Stimulated activated CD8-positive, alpha-beta memory T cell treated with anti-CD3 and anti-CD28 coated beads, Interleukin-12 subunit alpha, Interleukin-12 subunit beta, amount 100 ng/mL, for 24 hours (primary cell): ENCODE data around the gene KLB.

Experiments
- DNase-seq: peaks from one replicate; pipeline ENCODE4 v3.0.0-alpha.2; 2020; ENCODE audit errors: extremely low read depth

KLB gene

GRCh38 chr4:39464886-39465501 is 58.3 kb downstream of the KLB start:
- DNase-seq: no peak

DNA sequence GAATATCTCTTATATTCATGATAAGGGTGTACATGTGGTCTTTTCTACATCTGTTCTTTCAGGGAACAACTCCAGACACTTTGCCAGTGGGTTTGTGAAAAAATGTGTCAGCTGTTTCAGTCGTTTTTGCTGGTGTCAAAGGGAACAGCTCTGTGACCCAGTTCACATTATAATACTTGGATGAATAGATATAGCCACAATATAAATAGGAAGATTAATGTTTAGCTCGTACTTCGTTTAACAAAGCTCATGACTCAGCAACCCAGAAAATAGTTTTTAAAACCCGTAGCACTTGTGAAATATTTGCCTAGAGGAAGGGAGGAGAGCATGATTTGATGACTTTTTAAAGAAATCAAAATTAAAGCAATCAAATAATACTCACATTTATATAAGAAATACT is 60.0 kb downstream of the KLB start:
- no peak for DNase-seq

DNA sequence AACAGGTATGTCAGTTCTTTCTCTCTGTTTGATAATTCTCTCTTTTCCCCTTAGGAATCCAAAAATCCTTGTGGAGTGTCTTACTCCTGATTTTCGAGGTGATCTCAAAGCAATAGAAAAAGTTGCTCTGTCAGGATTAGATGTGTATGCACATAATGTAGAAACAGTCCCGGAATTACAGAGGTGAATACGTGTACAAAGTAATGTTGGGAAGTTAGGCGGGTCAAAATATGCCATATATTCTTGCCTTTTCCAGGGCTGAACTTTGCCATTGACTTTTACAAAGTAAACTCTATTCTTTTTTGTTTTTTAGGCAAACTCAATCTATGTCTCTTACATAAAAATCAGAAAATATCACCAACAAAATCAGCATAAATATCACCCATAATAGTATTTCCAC is 60.7 kb downstream of the KLB start:
- DNase-seq: no peak

DNA sequence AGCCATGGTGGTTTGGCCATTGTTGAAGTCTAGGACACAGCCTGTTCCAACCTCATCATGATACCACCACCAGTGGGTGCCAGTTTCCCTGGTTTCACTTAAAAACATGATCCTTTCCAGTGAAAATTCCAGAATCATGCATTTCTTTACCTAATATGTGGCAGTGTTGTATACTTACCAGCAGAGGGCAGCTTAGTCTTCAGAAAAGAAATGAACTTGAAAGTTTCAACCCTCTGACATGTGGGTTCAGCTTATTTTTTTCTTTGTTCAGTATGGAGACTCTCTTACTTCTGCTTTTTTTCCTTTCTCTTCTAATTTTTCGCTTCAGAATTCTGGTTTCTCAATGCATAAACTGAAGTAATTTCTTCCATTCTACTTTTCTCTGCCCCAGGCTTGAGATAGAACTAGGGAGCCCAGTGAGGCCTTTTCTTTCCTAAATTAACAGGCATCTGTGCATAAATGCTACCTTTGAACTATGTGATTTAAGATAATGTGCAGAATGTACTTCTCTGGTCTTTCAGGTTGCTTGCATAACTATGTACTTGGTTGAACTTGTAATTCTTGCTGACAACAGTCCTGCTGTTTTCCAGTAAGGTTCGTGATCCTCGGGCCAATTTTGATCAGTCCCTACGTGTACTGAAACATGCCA is 62.8 kb downstream of the KLB start:
- DNase-seq: no peak

GRCh38 chr4:39470402-39470801 is 63.7 kb downstream of the KLB start:
- DNase-seq: no peak

DNA sequence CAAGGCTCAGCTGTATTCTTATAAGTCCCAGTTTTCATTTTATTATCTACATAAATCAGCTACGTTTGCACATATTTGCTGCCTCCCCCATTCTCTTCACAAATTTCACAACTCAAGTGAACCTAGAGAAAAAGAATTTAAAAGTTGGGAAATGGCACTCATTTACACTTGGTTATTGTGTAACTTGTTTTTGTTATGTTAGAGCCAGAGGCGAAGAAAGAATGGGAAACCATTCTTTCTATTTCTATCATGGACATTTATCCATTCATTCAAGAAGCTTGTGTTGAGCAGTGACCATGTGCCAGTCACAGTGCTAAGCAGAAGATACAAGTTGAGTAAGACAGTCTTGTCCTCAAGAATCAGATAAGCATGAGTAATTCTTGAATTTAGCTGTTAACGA is 65.7 kb downstream of the KLB start:
- DNase-seq: no peak

- DNase-seq: no peak
Observed at GRCh38 chr4:39476187-39476895, 69.6 kb downstream of the KLB start.

DNA sequence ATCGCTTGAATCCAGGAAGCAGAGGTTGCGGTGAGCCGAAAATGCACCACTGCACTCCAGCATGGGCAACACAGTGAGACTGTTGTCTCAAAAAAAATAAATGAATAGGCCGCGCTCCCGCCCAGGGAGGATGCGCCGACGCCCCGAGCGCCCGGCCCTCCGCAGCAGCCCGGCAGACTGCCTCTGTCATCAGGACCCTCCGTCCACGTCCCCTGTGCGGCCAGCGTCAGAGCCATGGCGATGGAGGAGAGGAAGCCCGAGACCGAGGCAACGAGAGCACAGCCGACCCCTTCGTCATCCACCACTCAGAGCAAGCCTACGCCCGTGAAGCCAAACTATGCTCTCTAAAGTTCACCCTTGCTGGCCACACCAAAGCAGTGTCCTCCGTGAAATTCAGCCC is 73.5 kb downstream of the KLB start:
- DNase-seq: no peak

DNA sequence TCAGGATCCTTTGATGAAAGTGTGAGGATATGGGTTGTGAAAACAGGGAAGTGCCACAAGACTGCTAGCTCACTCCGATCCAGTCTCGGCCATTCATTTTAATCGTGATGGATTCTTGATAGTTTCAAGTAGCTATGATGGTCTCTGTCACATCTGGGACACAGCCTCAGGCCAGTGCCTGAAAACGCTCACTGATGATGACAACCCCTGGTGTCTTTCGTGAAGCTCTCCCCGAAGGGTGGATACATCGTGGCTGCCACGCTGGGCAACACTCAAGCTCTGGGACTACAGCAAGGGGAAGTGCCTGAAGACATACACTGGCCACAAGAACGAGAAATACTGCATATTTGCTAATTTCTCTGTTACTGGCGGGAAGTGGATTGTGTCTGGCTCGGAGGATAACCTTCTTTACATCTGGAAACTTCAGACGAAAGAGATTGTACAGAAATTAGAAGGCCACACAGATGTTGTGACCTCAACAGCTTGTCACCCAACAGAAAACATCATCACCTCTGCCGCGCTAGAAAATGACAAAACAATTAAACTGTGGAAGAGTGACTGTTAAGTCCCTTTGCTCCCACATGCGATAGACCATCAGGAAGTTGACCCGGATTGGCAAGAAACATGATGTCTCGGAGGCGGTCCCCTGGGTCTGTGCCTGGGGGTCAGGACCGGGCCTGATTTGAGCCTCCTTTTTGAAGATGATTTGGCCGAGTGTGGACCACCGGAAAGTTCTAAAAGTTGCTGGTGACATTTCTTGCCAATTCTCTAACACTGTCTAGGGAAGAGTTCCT is 74.4 kb downstream of the KLB start:
- no peak for DNase-seq

DNA sequence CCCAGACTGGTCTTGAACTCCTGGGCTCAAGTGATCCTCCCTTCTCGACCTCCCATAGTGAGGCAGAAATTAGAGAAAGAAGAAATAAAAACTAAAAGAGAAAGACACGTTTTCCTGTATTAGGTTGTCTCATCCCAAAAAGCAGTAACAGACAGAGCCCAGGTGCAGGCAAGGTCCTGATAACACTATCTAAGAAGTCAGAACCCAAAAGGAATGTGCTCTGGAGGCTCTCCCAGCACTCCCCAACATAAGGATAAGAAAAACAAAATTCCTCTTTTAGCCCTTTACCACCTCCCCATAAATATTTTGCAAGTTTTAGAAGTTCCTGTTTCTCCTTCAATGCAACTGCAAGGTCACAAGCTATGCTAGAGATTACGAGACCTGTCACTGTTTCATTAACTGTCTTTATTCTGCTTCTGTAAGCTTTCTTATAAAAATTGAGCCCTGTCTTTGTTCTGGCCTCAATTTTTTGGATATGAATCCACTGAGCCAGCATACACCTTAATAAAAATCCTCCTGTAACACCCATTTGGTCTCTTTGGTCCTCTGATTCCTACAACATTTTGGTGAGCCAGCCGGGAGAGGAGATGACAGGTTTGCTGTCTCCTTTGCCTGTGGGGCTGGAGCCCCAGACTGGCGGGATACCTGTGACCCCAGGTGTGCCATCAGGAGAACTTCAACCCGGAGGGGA is 78.0 kb downstream of the KLB start:
- no peak for DNase-seq

DNA sequence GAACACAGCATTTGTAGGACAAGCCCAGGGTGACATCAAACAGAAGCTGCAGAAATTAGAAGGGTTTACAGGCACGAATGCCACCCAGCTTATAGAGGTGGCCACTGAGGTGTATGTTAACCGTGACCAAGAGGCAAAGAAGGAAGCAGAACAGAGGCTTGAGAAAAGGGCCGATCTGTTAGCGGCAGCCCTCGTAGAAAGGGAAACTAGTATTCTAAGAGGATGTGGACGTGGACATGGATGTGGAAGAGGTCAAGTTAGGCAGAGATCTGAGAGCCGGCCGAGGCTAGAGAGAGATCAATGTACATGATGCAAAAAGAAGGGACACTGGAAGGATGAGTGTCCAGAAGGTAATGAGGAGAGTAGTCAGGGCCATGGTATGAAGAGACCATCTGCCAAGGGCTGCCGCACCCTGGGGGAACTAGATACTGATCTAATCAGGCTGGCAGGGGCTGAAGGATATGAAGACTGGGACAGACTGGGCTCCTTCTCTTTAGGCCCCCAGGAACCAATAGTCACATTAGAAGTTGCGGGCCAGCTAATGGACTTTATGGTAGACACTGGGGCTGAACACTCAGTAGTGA is 79.6 kb downstream of the KLB start:
- no peak for DNase-seq

DNA sequence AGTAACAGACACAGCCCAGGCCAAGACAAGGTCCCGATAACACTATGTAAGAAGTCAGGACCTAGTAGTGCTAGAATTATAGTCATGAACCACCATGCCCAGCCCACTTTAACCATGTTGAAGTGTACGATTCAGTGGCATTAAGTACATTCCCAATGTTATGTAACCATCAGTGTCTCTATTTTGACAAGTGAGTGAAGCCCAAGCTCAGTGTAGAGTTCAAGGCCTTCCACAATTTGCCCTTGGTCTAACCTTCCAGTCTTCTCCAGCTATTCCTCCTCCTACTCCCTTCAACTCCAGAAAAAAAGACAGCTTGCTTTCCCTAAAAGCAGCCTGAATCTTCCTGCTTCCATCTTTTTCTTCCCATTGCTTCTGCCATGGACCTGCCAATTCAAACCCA is 83.6 kb downstream of the KLB start:
- DNase-seq: no peak

GRCh38 chr4:39494354-39494753 is 87.6 kb downstream of the KLB start:
- DNase-seq: no peak

GRCh38 chr4:39495446-39496213 is 88.9 kb downstream of the KLB start:
- no peak for DNase-seq

GRCh38 chr4:39497909-39498726 is 91.4 kb downstream of the KLB start:
- DNase-seq: no peak

GRCh38 chr4:39498727-39499020 is 91.9 kb downstream of the KLB start:
- DNase-seq: no peak
